Raji (cell line): Measurements from ENCODE around the gene TMEM74B.

Experiments
- POLR2A ChIP-seq: IDR thresholded peaks from 2 replicates; pipeline ENCODE4 v1.6.1; 2011; ENCODE audit warnings: low read depth, low read length, control low read depth; ENCODE audit not compliant: insufficient read depth

Gene TMEM74B

DNA sequence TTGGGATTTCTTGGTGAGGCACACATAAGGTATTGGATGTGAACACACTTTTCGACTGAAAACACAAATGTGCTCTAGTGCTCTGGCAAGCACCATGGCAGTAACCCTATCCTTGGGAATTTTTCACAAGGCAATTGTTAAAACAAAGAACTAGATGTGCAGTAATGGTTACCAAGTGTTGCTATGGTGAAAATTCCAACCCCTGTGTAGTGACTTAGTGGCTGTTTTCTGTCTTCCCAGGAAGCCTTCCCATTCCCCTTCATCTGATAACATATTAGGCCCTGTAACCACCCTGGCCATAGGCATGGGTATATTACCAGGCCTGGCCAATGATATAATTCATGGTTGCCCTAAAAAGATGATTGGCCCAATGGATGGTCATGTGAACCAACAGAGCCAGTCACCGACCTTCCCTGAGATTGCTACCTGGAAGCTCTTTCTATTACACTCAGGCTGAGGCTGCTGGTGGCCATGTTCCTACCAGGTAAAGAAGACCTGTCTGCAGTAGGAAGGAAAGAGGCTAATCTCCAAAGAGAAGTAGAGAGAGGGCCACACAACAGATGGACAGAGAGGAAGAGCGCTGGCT is 22.6 kb upstream of the TMEM74B start:
- TF ChIP-seq POLR2A, result no peak

DNA sequence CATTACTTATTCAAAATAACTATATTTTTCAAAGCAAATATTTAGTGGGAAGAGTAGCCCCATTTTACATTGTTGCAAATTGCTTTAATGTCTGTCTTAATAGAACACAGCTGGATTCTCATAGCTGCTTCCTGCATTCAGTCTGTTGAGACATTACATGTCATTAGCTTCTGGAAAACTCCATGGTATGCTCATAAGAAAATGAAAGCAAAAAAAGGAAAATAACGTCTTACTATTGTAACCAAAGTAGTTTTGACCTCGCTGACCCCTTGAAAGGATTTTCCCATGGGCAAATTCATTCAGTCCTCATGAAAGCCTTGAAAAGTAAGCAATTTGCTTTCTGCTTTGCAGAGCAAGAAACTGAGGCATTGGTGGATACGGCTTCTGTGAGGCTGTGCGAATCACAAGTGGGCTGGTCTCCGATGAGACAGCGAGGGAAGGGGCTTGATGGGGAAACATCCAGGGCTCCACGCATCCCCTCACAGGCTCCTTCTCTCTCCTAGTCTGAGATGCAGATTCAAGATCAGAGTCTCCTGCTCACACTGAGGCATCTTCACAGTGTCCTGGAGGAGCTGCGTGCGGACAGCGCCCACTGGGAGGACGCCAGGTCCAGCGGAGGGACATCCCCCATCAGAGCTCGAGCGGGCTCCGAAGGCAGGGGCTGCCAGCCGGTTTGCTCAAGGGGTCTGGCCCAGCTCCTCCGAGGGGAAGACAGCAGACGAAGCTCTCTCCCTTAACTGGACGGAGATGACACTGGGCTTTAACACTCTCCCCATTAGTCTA is 21.8 kb upstream of the TMEM74B start:
- TF ChIP-seq POLR2A, result no peak

DNA sequence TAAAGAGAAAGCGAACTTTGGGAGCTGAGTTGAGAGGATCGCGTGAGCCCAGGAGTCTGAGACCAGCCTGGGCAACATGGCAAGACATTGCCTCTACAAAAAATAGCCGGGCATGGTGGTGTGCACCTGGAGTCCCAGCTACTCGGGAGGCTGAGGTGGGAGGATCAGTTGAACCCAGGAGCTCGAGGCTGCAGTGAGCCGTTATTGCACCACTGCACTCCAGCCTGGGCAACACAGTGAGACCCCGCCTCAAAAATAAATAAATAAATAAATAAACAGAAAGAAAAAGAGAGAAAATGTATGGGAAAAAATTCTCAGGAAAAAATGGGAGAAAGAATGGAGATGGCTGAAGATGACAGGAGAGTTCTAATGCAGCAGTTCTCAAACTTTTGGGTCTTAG is 21.0 kb upstream of the TMEM74B start:
- TF ChIP-seq POLR2A, result no peak

DNA sequence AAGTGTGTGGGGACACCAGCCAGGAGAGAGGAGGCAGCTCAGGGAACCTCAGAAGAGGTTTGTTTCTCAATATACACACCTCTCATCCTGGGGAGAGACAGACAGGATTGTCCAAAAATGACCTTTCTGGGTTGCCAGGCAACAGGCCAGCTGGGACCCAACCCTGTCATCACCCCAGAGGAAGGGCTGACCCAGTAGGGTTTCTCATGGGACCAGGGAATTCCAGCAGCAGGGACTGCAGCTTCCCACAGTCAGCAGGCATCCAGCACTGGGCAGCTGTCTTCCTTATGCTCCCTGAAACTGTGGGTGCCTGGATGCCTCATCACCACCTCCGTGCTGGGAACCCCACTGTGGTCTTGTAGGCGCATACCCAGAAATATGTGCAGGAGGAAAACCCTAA is 19.8 kb upstream of the TMEM74B start:
- no peak for TF ChIP-seq POLR2A

DNA sequence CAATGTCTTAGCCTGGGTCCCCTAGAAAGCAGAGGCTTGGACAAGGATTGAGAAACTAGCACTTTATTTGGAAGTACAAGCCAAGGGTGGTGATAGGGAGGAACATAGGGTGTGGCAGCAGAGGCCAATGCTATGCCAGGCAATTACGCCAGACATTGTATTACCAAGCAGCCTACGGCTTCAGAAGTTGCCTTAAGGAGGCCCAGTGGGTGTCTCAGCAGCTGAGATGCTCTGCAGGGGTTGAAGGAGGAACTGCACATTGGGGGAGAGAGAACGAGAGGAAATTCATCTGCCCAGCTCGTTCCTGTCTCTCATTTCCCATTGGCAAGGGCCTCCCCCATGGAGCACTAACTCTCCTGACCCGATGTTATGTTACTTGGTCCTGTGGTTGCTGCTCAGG is 19.3 kb upstream of the TMEM74B start:
- no peak for TF ChIP-seq POLR2A

DNA sequence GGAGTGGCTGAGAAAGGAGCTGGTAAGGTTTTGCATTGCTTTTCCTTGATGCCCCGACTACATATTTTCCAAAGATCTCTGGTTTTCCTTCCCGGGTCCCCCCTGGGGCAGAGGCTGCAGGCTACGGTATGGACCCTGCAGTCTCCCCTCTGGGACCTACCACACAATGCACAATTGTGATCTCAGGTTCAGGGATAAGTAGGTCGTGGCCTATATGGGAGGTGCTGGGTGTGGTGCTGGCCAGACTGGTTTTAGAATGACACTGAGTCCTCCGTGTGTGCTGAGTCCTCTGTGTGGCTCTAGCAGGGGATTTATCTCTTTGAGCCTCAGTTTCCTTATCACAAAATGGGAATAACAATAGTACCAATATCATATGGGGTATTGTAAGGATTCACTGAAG is 18.8 kb upstream of the TMEM74B start:
- no peak for TF ChIP-seq POLR2A

DNA sequence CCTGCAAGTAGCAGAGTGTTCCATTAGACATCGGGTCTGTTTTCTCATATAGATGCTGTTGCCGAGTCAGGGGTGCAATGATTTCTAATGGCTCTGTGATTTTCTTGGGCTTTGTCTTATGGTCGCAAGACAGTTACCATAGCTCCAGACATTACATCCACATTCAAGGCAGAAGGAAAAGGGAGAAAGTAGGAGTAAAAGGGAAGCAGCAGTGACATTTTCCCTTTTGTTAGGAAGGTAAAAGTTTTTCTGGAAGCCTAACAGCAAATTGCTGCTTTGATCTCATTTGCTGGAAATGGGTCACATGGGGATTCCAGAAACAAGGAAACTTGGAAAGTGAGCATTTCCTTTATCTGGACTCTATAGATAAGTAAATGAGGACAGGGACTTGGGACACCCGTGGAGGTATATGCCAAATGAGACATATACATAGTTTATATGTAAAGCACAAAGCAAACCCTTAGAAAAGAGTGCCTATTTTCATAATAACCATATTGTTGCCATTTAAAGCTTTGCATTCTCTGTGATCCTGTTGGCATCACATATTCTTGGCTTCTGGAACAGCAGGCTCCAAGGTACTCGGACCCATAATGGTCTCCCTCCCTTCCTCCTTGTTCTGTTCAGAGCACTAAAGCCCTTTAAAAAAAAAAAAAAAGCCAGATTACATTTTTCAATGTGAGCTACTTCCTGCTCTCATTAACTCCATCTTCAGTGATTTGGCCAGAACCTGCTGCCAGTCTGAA is 18.2 kb upstream of the TMEM74B start, which contains the start of gene C20orf202:
Gene C20orf202, plus strand, starts transcription at position 693 of the 743 bp plus-strand sequence. CDS start 132 bp downstream, outside the sequence.
- no peak for TF ChIP-seq POLR2A

DNA sequence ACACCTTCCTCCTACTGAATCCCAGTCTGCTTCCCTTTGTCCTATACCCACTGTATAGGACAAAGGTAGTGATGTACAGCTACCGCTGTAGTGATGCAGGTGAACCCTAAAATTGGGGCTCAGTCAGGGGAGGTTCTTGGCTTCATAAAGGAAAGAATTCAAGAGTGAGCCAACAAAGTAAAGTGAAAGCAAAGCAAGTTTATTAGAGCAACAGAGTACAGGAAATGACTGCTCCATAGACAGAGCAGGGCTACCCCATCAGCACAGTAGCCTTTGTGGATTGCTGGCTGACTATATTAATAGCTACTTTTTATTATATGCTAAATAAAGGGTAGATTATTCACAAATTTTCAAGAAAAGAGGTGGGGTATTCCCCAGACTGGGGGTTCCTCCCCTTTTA is 15.2 kb upstream of the TMEM74B start:
- TF ChIP-seq POLR2A, result no peak

DNA sequence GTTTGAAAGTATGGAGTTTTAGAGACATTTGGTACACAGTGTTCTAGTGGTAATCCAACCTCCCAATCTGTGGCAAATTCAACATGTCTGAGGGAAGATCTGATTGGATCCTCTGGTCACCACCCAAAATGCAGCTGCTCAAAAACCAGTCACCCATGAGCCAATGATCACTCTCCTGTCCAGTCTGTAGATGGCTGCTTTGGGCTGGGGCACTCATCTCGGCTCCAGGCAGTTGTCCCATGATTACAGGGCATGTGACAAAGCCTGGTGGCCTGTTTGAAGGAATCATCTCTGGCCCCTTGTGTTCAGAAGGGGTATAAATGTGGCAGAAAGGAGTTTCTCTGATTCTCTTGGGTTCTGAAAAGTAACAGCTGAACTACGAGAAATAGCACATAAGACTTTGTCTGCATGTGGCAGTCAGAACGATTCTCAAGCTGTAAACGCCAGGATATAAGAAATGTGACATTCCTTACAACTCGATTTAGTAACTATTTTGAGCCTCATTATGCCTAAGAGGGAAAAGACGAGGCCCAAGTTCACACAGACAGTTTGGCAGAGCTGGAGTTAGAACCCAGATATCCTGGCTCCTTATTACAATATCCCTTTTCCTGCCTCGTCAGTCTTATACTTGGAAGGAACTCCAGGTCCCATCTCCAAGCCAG is 14.6 kb upstream of the TMEM74B start:
- TF ChIP-seq POLR2A, result no peak

DNA sequence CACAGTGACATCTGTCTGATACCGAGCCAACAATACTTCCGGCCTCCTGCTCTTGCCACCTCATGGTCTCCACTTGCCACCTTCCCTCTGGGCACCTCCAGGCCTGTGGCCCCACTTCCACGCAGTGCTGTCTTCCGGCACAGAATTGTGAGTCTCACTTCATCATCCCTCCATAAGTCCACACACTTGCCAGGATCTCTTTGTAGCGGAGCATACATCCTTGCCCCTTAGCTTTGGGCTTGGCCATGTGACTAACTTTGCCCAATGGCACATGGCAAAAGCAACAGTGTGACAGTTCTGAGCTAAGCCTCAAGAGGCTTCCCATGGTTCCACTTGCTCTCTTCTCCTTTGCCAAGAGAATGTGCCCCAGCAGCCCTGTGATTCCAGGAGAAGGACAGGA is 14.0 kb upstream of the TMEM74B start:
- TF ChIP-seq POLR2A, result no peak

DNA sequence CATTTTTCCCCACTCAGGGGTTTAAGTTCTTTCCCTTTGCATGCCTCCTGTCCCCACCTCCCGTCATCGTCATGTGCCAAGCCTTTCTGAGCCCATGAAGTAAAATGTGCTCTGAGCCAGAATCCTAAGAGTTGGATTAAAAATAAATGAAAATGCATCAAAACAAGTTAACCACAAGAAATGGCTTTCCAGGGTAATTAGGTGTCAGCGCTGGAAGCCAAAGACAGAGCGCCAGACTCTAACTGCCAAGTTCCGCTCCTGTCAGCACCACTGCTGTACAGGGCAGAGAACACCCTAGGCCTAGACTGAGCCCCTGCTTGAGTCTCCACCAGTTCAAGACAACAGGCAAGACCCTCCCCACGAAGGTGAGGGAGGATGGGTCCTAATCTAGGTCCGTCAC is 13.0 kb upstream of the TMEM74B start:
- no peak for TF ChIP-seq POLR2A

DNA sequence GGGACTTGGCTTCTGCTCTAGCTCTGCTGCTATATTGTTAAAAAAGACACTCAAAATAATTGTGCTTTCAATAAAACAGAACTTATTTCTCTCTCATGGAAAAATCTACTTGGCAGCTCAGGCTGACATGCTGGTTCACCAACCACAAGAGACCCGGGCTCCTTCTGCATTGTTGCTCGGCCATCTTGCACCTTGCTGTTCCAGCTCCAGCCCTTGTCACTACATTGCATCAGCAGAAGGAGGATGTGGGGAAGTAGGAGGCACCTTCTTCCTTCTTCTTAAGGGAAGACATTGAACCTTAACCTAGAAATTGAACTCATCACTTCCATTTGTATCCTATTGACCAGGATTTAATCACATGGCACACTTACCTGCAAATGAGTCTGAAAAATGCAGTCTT is 11.9 kb upstream of the TMEM74B start:
- no peak for TF ChIP-seq POLR2A

DNA sequence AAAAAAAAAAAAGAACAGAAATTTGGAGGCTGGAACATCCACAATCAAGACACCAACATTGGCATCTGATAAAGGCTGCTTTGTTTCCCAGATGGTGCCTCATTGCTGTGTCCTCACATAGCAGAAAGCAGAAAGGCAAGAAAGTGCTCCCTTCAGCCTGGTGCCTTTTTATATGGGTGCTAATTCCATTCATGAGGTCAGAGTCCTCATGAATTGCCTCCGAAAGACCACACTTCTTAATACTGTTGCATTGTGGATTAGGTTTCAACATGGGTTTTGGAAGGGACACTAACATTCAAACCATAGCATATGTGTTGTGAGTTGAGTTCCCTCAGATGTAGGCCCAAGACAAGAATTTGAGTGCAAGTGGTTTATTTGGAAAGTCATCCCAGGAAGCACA is 10.4 kb upstream of the TMEM74B start:
- TF ChIP-seq POLR2A, result no peak

DNA sequence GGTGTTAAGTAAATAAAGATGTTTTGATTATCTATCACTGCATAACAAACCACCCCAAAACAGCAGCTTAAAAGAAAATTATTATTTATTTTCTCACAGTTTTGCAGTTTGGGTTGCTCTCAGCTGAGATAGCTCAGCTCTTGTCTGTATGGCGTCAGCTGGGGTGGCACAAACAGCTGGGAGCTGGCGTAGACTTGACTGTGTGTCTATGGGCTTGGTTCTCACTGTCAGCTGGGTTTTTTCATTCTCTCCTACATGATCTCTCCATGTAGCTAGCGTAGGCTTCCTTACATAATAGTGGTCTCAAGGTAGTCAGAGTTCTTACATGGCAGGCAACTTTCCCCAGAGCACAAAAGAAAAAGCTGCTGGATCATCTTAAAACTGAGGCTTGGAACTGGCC is 6.5 kb upstream of the TMEM74B start:
- no peak for TF ChIP-seq POLR2A

DNA sequence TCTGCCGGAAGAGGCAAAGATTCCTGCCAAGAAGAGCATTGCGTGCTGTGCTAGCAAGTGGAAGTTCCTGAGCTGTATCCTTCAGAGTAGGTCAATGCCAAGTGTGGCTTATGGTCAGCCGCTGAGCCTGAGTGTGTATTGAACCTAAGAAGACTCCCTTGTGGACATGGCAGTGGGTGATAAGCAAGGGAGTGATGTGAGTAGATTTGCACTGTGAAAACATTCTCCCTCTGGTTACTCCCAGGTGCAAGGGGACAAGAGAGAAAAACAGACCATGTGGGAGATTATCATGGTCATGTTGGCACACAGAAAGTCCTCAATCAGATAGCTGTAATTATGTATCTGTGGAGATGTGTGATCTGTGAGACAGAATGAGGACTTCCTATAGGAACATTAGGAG is 6.1 kb upstream of the TMEM74B start:
- no peak for TF ChIP-seq POLR2A
